Muscle of arm (tissue), 14 donors: ENCODE measurements around the gene SREBF1. TPM values are rescaled to one million over a fixed set of nuclear protein-coding genes. Genes with fewer than 3 reads are reported as not detected.

Source experiments
- DNase-seq: peaks from one replicate; pipeline ENCODE4 v3.0.0-alpha.2; 2013
- long read RNA-seq, 11 donors: transcript quantifications; one replicate each; lab custom pipeline, GENCODE V29; 2026
- polyA plus RNA-seq, 12 donors: library from polyadenylated mRNA; unstranded; fragments of 120-200 nt; gene quantifications; one replicate each; pipeline ENCODE4 v1.2.1, GENCODE V29; 2013; ENCODE audit not compliant: insufficient read length in 12 of 12

Gene SREBF1
- polyA plus RNA-seq = 10 to 100 TPM in 11 of 12 donors, not detected in 1; 24.4 to 71.9 (median 29.6) TPM
- long read RNA-seq, donor 1, partial matches to known transcripts = 15 of 17 reads
- long read RNA-seq, donor 1, other reads (novel, unspliced or antisense) = 0 of 17 reads
- long read RNA-seq, donor 2, full-length matches to known transcripts = 1 of 1 reads
- long read RNA-seq, donor 2, partial matches to known transcripts = 0 of 1 reads
- long read RNA-seq, donor 2, other reads (novel, unspliced or antisense) = 0 of 1 reads
- long read RNA-seq, donor 3 = 0 reads
- long read RNA-seq, donor 4, partial matches to known transcripts = 0 of 1 reads
- long read RNA-seq, donor 4, other reads (novel, unspliced or antisense) = 0 of 1 reads
- long read RNA-seq, donor 5, full-length matches to known transcripts = 3 of 3 reads
- long read RNA-seq, donor 5, partial matches to known transcripts = 0 of 3 reads
- long read RNA-seq, donor 5, other reads (novel, unspliced or antisense) = 0 of 3 reads
- long read RNA-seq, donor 6, partial matches to known transcripts = 0 of 1 reads
- long read RNA-seq, donor 6, other reads (novel, unspliced or antisense) = 0 of 1 reads
- long read RNA-seq, donor 7, partial matches to known transcripts = 0 of 1 reads
- long read RNA-seq, donor 7, other reads (novel, unspliced or antisense) = 0 of 1 reads
- long read RNA-seq, donor 8, partial matches to known transcripts = 5 of 9 reads
- long read RNA-seq, donor 8, other reads (novel, unspliced or antisense) = 0 of 9 reads
- long read RNA-seq, donor 9, partial matches to known transcripts = 0 of 2 reads
- long read RNA-seq, donor 9, other reads (novel, unspliced or antisense) = 0 of 2 reads
- long read RNA-seq, donor 10, full-length matches to known transcripts = 5 of 5 reads
- long read RNA-seq, donor 10, partial matches to known transcripts = 0 of 5 reads
- long read RNA-seq, donor 10, other reads (novel, unspliced or antisense) = 0 of 5 reads
- long read RNA-seq, donor 11, full-length matches to known transcripts = 3 of 3 reads
- long read RNA-seq, donor 11, partial matches to known transcripts = 0 of 3 reads
- long read RNA-seq, donor 11, other reads (novel, unspliced or antisense) = 0 of 3 reads

- peak; percentile 67 for DNase-seq
Measured at GRCh38 chr17:17836818-17837379, at the start of gene SREBF1. TSS of gene SREBF1 (minus strand) at chr17:17836986. CDS start at chr17:17836817, 169 bp downstream.

GRCh38 chr17:17886226-17886625, 49.4 kb upstream of the SREBF1 start:
- no peak for DNase-seq

GRCh38 chr17:17884391-17885357, 47.9 kb upstream of the SREBF1 start:
- no peak for DNase-seq

- no peak for DNase-seq
Measured at GRCh38 chr17:17883801-17884200, 47.0 kb upstream of the SREBF1 start.

GRCh38 chr17:17882082-17882581, 45.3 kb upstream of the SREBF1 start:
- DNase-seq = no peak

- no peak for DNase-seq
Measured at GRCh38 chr17:17880577-17881196, 43.9 kb upstream of the SREBF1 start.

- peak; percentile 88 for DNase-seq
Measured at GRCh38 chr17:17877529-17878358, 41.0 kb upstream of the SREBF1 start.

GRCh38 chr17:17876959-17877528, 40.3 kb upstream of the SREBF1 start:
- no peak for DNase-seq

GRCh38 chr17:17874478-17874877, 37.7 kb upstream of the SREBF1 start:
- peak; percentile 72 for DNase-seq

GRCh38 chr17:17873450-17873991, 36.7 kb upstream of the SREBF1 start:
- no peak for DNase-seq

- DNase-seq = no peak
Measured at GRCh38 chr17:17872547-17873345, 36.0 kb upstream of the SREBF1 start.

- DNase-seq = no peak
Measured at GRCh38 chr17:17871913-17872312, 35.1 kb upstream of the SREBF1 start.

- DNase-seq = no peak
Measured at GRCh38 chr17:17870247-17870646, 33.5 kb upstream of the SREBF1 start.

- DNase-seq = no peak
Measured at GRCh38 chr17:17868641-17869522, 32.1 kb upstream of the SREBF1 start.

GRCh38 chr17:17866897-17867296, 30.1 kb upstream of the SREBF1 start:
- DNase-seq = no peak

GRCh38 chr17:17866425-17866824, 29.6 kb upstream of the SREBF1 start:
- DNase-seq = no peak
